Esophagus squamous epithelium (tissue), 4 donors: ENCODE data around the gene CRHBP.

Experiments
- CTCF ChIP-seq, 6 experiments: fragments of 450-650 bp in 4 of 6; fragments of 200-600 bp in 2 of 6; sonication (generic) in 2 of 6; IDR thresholded peaks; one replicate each; pipeline ENCODE4 v1.5.1; 2016 to 2019; ENCODE audit warnings: antibody characterized with exemption in 6 of 6, mild to moderate bottlenecking in 4 of 6, moderate library complexity in 4 of 6
- POLR2A ChIP-seq, 4 donors: fragments of 450-650 bp; IDR thresholded peaks; one replicate each; pipeline ENCODE4 v1.6.1; 2017; ENCODE audit warnings: antibody characterized with exemption in 4 of 4, mild to moderate bottlenecking in 4 of 4, moderate library complexity in 3 of 4

DNA sequence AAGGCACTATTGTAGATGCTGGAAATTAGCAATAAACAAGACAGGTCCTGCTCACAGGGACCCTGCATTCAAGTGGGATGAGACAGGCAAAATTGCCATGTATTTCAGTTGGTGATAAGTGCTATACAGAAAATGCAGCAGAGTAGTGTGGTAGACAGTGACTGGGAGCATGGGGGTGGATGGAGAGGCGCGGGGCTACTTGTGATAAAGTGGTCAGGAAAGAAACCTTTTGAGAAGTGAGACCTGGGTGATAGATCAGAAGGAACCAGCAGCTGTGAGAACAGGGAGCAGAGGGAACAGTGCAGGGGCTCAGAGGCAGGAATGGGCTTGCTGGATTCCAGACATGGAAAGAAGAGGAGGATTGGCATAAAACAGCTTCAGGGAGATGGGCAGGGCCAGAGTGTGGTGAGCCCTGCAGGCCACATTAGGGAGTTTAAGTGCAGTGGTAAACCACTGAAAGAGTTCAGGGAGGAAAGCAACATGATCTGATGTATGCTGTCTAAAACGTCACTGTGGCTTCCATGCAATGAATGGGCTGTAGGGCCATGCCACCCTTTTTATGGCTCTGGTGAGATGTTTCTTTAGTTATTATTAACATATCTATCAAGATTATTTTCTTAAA, 7.3 kb downstream of the CRHBP start:
- no peak for TF ChIP-seq POLR2A (IDR thresholded peaks at IDR 0.05)
- no peak for TF ChIP-seq CTCF (IDR thresholded peaks at IDR 0.05)
